Umbilical cord (tissue), 2 donors: ENCODE results near the gene KIAA2012. TPM values are rescaled to one million over a fixed set of nuclear protein-coding genes. Genes with fewer than 3 reads are reported as not detected.

Source experiments
- DNase-seq: peaks from one replicate; pipeline ENCODE4 v3.0.0-alpha.2; 2015; ENCODE audit warnings: low spot score
- total RNA-seq: library from RNA; depleted of rRNA; stranded (reverse); fragments of >200 nt; gene quantifications from one replicate; pipeline ENCODE4 v1.2.3, GENCODE V29; 2014; ENCODE audit warnings: low replicate concordance; ENCODE audit not compliant: insufficient read depth

The KIAA2012 gene
- total RNA-seq, 1 donor from 2014 or later: 1.7 TPM

DNA sequence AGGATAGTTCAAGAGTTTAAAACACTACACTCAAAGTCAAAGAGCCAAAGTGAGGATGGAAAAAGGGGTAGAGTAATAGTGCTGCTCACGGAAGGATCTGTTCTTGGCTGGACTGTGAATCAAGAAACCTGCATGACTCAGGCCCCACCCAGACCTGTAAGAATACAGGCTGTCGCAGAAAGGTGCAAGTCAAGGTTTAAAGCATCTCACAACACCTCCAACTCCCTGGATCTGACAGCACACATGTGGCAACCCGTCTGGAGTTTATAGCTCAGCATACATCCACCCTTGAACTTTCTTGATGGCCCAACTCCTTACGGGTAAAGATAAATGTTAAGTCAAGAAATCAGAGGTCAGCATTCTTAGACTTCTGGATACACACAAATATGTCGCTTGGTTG lies 6.3 kb downstream of the KIAA2012 start:
- DNase-seq: no peak

- DNase-seq: no peak
Observed at GRCh38 chr2:202084265-202084664, 11.2 kb downstream of the KIAA2012 start.

GRCh38 chr2:202088777-202089176 lies 15.7 kb downstream of the KIAA2012 start:
- DNase-seq: no peak

DNA sequence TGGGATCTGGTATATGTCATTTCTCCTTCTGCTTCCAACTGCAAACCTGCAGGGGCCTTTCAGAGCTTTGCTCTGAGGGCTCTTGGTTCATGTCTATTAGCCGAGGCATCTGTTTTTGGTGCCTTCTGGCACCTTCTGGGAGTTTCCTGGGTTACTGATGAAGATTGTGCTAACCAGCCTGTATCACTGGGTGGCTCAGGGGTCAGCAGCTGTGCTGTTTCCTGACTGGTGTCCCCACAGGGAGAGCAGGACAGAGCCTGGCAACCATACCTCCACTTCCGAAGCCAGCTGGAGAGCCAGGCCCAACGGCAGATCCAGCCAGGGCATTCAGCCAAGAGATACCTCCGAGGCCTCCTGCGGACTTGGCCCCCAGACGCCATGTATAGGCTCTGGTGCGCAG lies 17.5 kb downstream of the KIAA2012 start:
- peak; percentile 44 for DNase-seq

GRCh38 chr2:202091476-202091875 lies 18.4 kb downstream of the KIAA2012 start:
- DNase-seq: no peak

DNA sequence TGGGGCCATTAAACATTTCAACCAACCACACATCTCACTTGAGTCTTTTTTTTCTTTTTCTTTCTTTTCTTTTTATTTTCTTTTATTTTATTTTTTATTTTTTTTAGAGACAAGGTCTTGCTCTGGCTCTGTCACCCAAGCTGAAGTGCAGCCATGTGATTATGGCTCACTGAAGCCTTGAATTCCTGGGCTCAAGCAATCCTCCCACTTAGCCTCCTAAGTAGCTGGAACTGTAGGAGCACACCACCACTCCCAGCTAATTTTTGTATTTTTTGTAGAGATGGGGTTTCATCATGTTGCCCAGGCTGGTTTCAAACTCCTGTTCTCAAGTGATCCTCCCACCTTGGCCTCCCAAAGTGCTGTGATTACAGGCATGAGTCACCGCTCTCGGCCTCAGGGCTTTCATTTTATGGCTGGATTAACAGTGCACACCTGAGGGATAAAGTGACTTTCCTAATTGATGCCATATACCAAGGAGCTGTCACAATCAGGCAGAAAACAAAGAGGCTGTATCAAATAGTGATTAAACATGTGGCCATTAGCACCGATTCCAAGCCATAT lies 21.5 kb downstream of the KIAA2012 start:
- no peak for DNase-seq

DNA sequence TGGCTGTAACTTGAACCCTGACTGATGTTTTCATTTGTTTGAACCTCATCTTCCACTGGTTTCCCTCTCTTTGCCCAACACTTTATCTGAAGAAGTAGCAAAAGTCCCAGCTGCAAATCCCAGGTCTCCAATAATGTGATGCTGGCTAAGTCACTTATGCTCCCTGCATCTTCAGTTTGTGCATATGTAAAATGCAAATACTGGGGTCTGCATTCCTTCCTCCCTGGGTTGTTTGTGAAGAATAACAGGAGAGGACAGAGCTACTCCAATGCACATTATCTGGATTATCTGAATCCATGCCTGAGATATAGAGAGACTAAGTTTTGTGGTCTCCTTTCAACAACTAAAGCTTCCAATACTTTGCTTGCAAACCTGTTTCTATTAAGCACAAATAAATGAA lies 22.2 kb downstream of the KIAA2012 start:
- no peak for DNase-seq

- DNase-seq: peak; percentile 45
Observed at GRCh38 chr2:202096736-202097135, 23.7 kb downstream of the KIAA2012 start.

DNA sequence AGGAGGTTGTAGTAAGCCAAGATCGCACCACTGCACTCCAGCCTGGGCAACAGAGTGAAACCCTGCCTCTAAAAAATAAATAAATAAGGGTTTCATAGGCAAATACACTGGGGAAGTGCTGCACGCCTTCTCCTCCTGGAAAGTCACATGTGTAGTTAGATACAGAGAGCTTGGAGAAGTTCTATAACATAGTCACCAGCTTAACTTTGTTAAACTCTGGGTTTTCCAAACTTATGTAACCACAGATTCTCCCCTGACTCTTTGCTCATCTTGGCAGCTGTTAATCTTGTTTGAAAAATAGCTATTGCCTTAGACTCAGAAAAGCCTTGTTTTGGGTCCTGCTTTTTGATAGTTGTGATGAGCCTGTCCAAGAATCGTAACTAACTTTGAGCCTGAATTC lies 25.2 kb downstream of the KIAA2012 start:
- DNase-seq: no peak

- no peak for DNase-seq
Observed at GRCh38 chr2:202099515-202099914, 26.5 kb downstream of the KIAA2012 start.

- no peak for DNase-seq
Observed at GRCh38 chr2:202100176-202100575, 27.1 kb downstream of the KIAA2012 start.

DNA sequence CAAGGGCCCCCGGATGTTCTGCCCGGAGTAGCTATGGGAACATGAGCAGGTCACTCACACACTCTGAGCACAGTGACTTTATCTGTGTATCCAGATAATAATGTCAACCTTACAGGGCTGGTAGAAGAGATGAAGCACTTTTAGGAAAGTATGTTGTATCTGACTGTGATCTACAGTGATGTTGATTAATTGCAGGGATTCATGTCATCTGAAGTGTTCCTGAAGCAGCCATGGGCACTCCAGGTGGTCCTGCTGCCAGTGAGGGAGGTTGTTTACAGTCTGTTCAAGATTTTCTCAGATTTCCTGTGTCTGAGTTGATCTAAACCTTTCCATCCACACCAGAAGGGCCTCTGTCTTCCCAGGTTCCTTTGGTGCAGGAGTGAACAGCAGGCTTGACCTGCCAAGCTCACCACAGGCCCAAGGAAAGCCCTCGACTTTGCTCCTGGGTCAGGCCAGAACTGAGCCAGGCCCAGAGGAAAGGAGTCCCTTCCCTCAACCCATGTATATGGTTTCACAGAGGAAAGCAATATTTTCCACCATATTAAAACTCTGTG lies 28.0 kb downstream of the KIAA2012 start:
- DNase-seq: no peak

- DNase-seq: peak; percentile 60
Observed at GRCh38 chr2:202102425-202103000, 29.5 kb downstream of the KIAA2012 start.

GRCh38 chr2:202104286-202104870 lies 31.3 kb downstream of the KIAA2012 start:
- no peak for DNase-seq

- DNase-seq: no peak
Observed at GRCh38 chr2:202105025-202105424, 32.0 kb downstream of the KIAA2012 start.

DNA sequence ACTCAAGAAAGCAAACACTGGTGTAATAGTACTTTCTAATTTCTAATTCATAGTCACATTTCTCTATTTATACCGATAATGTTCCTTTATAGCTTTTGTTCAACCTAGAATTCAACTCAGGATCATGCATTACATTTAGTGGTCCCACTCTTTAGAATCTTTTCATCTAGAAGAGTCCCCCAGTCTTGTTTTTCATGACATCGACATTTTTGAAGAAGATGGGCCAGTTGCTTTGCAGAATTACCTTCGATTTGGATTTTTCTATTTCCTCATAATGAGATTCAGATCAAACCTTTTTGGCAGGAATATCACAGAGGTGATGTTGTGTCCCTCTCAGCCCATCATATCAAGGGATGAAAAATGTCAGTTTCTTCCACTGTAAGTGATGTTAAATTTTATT lies 35.3 kb downstream of the KIAA2012 start:
- DNase-seq: no peak

- DNase-seq: no peak
Observed at GRCh38 chr2:202109139-202109736, 36.2 kb downstream of the KIAA2012 start.

GRCh38 chr2:202109737-202110184 lies 36.7 kb downstream of the KIAA2012 start:
- no peak for DNase-seq

GRCh38 chr2:202110491-202110890 lies 37.4 kb downstream of the KIAA2012 start:
- DNase-seq: no peak

DNA sequence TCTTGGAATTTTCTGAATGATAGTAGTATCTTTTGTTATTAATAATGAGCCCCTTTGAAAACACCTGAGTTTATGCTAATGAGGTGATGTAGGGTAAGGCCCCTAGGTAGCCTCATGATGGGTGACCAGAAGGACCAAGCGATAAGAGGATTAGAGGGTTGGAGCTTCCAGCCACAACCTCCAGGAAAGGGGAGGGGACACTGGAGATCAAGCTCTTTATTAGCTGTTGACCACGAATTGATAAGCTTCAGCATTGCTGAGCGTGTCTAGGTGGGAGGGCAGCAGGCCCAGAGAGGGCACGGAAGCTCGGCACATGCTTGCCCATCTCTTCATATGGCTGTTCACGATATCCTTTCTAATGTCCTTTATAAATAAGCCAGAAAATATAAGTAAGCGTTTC lies 39.0 kb downstream of the KIAA2012 start:
- no peak for DNase-seq

DNA sequence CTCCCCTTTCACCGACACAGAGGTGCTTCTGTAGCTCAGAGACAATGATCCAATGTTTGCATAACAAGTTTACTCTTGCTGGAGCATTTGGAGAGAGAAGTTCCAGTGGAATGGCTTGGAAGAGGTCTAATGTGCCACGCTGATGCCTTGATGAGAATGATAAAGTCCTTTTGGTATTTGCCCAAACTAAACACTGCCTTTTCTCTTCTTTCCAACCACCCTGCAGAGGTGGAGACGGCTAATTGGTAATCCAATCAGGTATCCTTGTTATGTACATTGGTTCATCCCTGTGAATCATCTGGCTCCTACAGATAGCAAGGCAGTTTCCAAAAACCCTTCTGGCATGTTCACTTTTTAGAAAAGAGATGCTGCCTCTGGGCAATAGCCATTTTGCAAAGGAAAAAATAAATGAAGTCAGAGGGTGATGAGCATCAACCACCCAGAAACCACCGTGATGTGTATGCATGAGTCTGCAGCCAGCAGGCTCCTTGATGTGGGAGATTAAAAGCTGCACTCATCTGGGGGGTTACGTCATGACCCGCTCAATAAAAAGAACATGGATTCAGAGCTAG lies 40.6 kb downstream of the KIAA2012 start:
- peak; percentile 42 for DNase-seq

DNA sequence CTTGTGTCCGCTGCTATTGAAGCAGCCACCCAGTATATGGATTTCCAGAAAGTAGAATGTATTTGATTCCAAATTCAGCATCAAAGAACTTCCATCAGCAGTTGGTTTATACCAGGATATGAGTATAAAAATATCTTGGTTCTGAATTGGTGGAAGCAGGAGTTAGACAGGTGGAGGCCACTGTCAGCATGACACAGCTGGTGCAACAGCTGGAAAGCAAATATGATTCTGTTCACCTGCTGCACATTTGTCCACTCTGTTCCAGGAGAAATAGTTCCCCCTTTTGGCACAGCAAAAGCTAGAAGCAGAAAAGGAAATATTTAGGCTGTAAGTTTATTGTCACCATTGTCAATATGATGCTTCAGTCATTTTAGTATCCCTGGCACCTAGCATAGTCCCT lies 41.2 kb downstream of the KIAA2012 start:
- DNase-seq: no peak
